Measurements from ENCODE around the gene ATP13A3.

ATP13A3 gene

GRCh38 chr3:194439881-194440550, 46.8 kb downstream of the ATP13A3 start:
- DNase-seq = no peak

GRCh38 chr3:194434503-194434902, 52.3 kb downstream of the ATP13A3 start:
- DNase-seq = no peak

DNA sequence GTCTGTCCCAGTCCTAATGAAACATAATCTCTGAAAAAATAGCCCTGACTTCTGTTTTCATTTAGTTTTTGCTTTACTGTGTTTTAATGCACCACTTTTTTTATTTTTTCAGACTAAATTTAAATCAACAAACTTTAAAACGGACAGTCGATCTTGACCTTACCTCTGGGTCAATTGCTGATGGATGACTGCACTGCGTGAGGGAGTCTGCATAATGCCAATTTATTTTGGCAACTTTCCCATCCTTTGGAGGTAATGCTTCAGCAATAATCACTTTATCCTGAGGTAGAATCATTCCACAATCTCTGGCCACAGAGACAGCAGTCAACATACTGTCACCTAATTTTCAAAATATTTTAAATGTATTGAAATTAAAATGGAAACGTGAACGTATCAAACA, 55.2 kb downstream of the ATP13A3 start:
- no peak for DNase-seq

DNA sequence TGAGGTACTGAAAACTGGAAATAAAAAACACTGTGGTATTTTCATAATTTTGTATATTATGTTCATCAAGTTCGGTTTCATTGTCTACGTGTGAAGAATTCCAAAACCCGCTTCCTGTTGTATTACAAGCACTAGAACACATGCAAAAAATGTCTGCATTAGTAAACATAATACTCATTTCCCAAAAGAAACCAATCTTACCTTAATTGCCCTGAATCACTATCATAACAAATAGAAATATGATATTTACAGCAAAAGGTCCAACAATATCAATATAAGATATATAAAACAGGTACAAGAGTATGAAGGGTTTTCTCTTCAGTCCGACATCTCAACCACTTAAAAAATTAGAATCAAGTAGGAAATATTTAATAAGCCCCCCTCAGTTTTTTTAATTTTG, 61.4 kb downstream of the ATP13A3 start:
- no peak for DNase-seq

DNA sequence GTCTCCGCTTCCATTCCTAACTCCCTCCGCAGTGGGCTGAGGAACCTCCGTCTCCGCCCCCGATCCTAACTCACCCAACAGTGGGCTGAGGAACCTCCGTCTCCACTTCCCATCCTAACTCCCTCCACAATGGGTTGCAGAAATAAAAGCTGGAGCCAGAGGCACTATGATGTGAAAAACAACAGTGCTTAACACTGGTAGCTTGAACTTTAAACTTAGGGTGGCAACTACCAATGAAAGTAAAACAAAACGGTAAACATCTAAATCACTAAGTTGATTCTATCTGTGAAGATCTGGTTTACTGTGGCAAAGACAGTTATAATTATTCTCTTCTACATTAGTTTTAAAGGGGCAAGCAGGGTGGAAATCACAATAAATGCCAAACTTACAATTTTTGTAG, 61.8 kb downstream of the ATP13A3 start:
- DNase-seq = no peak

GRCh38 chr3:194424373-194424772, 62.4 kb downstream of the ATP13A3 start:
- no peak for DNase-seq

GRCh38 chr3:194423317-194423716, 63.5 kb downstream of the ATP13A3 start:
- no peak for DNase-seq

- DNase-seq = no peak
Observed at GRCh38 chr3:194422188-194422587, 64.6 kb downstream of the ATP13A3 start.

DNA sequence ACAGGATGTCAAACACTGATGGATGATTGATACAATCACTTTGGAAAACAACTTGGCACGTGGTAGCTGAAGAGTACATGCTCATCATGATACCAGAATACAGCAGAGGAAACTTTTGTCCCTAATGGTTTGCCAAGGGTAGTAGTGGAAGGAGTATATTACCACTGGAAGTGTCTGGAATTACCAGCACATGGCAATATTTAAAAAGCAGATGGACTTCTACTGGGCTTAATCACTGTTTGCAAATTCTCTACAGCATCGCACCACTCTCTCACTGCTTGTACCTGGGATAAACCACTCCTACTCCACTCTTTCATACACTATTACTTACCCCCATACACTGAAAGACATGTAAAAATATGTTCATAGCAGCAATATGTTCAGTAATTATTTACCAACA, 68.1 kb downstream of the ATP13A3 start:
- DNase-seq = no peak

DNA sequence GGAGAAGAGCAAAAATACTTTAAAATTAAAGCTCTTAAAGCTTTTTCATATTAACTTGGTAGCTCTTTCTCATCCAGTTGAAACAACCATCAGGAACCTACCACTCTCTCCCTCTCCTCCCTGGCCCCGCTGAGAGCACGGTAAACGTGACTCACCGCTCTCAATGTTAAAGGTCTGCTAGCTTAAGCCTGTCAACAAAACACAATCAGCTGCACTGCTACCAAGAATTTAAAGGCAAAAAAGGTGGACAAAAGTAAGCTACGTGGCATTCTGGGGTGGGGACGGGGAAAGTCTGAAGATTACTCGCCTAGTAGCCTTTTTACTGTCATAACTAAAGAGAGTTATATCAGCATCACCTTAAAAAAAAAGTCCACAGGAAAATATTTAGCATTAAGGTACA, 79.4 kb downstream of the ATP13A3 start:
- no peak for DNase-seq

GRCh38 chr3:194405766-194406165, 81.0 kb downstream of the ATP13A3 start:
- DNase-seq = no peak

GRCh38 chr3:194404365-194405140, 82.2 kb downstream of the ATP13A3 start:
- peak; percentile 31 to 75 for DNase-seq

DNA sequence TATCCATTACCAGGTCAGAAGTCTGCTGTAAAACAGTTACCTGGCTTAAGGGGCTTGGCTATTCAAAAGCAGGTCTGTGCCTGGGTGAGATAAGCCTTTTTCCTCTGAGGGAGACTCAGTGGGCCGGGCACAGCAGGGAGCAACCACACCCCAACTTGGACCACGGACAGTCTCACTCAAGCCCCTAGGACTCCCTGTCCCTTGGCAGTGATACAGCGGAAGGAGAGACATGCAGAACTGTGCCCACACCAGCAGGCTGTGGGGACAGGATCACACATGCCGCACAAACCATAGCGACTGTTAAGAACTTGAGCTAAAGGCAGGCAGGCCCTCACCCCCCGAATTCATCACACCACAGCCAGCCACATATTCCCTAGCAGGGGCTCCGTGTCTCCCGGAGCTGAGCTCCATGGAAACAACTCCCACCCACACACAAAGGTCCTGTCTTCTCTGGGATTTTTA, 84.9 kb downstream of the ATP13A3 start:
- no peak for DNase-seq

DNA sequence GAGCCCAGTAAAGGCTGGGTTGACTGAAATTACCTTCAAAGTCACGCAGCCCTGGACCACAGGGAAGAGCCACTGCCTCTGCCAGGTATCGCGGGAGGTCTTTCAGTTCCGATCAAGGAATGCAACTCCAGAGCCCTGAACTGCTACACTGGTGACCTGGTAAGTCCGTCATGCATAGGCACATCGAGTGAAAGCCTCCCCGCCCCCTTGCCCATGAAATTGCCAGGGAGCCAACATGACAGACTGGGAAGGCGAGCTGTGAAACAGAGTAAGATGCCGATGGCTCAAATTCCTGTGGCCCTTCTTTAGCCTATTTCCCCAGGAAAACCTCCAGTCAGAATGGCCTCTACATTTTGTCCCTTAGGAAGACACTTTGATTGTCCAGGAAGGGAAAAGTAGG, 85.5 kb downstream of the ATP13A3 start:
- DNase-seq = no peak

DNA sequence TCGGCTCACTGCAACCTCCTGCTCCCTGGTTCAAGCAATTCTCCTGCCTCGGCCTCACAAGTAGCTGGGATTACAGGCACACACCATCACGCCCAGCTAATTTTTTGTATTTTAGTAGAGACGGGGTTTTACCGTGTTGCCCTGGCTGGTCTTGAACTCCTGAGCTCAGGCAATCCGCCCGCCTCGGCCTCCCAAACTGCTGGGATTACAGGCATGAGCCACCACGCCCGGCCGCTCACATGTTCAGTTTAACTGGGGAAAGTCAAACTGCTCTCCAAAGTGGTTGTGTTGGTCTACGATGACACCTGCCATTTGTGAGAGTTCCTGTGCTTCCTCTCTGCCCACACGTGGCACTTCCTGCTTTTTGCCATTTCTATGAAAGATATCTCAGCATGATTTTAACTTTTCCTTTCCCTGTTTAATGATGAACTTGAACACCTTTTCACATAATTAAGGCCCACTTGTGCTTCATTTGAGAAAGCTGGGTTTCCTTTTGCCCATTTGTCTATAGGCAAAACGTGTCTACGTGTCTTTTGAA, 86.9 kb downstream of the ATP13A3 start:
- no peak for DNase-seq

GRCh38 chr3:194399166-194399565, 87.6 kb downstream of the ATP13A3 start, which contains the start of gene GP5:
TSS of gene GP5 (minus strand) at chr3:194399266. CDS start at chr3:194398282, 984 bp downstream.
- no peak for DNase-seq

GRCh38 chr3:194397757-194398312, 89.0 kb downstream of the ATP13A3 start:
- no peak for DNase-seq

GRCh38 chr3:194396859-194397756, 89.7 kb downstream of the ATP13A3 start:
- DNase-seq = no peak

- no peak for DNase-seq
Observed at GRCh38 chr3:194396539-194396858, 90.3 kb downstream of the ATP13A3 start.

GRCh38 chr3:194395778-194396538, 90.8 kb downstream of the ATP13A3 start:
- DNase-seq = no peak

DNA sequence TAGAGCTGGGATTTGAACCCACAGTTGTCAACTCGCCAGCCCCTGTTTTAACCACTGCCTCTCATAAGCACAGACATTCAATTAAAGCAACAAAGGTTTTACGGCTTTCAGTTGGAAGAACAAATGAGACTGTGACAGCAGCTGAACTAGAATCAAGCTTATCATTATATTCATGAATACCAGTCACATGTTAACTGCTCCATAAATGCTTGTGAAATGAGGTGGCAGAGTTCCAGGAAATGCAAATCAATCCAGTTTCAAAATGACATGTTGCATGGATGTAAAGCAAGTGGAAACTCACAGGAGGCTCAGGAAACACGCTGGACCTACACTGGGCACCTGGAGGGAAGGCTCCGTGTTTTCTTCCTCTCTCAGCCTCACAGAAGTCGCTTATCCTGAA, 91.6 kb downstream of the ATP13A3 start:
- no peak for DNase-seq

DNA sequence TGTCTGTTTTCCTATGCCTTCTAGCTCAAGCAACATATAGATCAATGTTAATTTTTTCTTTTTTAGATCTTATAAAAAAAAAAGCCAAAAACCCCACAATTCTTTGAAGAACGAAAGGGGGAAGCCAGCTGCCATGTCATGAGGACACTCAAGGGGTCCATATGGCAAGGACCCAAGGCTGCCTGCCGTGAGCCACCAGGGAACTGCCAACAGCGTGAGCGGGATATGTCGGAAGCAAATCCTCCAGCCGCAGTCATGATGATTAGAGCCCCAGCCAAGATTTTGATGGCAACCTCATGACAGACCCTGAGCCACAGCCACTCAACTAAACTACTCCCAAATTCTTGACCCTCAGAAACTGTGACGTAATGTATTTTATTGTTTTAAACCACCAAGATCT, 94.2 kb downstream of the ATP13A3 start:
- DNase-seq = no peak
